ENCODE data around the gene NFS1.
A peak's percentile ranks its signal among the peaks of the same experiment; 100 is the strongest.
"Not testable (repeated sequence)": the region's sequence is repeated elsewhere in the genome, so short reads cannot be mapped to it uniquely, and the experiment has no call there.

Gene NFS1

GRCh38 chr20:35706591-35707529, 7.7 kb upstream of the NFS1 start:
- not testable (repeated sequence) for DNase-seq (ENCODE audit: low read depth)

GRCh38 chr20:35705894-35706293, 6.7 kb upstream of the NFS1 start:
- DNase-seq (ENCODE audit: low read depth): not testable (repeated sequence)

- DNase-seq (ENCODE audit: low read depth): no peak
Measured at GRCh38 chr20:35704514-35705261, 5.5 kb upstream of the NFS1 start.

GRCh38 chr20:35702824-35703695, 3.9 kb upstream of the NFS1 start:
- DNase-seq (ENCODE audit: low read depth): no peak

- peak; percentile 69 for DNase-seq (ENCODE audit: low read depth)
Measured at GRCh38 chr20:35702051-35702823, 3.1 kb upstream of the NFS1 start.

- DNase-seq (ENCODE audit: low read depth): no peak
Measured at GRCh38 chr20:35700625-35701148, 1.5 kb upstream of the NFS1 start.

- DNase-seq (ENCODE audit: low read depth): no peak
Measured at GRCh38 chr20:35699957-35700624, 939 bp upstream of the NFS1 start.

- DNase-seq (ENCODE audit: low read depth): no peak
Measured at GRCh38 chr20:35698298-35699126, 640 bp downstream of the NFS1 start.

- DNase-seq (ENCODE audit: low read depth): no peak
Measured at GRCh38 chr20:35697696-35698297, 1.4 kb downstream of the NFS1 start.

- DNase-seq (ENCODE audit: low read depth): no peak
Measured at GRCh38 chr20:35695978-35696377, 3.2 kb downstream of the NFS1 start.

- no peak for DNase-seq (ENCODE audit: low read depth)
Measured at GRCh38 chr20:35695245-35695749, 3.9 kb downstream of the NFS1 start.

- no peak for DNase-seq (ENCODE audit: low read depth)
Measured at GRCh38 chr20:35690265-35690664, 8.9 kb downstream of the NFS1 start.

- DNase-seq (ENCODE audit: low read depth): not testable (repeated sequence)
Measured at GRCh38 chr20:35686872-35687271, 12.3 kb downstream of the NFS1 start.

GRCh38 chr20:35685368-35685767, 13.8 kb downstream of the NFS1 start:
- DNase-seq (ENCODE audit: low read depth): not testable (repeated sequence)

GRCh38 chr20:35681960-35682359, 17.2 kb downstream of the NFS1 start:
- DNase-seq (ENCODE audit: low read depth): no peak

GRCh38 chr20:35680452-35681183, 18.5 kb downstream of the NFS1 start:
- no peak for DNase-seq (ENCODE audit: low read depth)

- DNase-seq (ENCODE audit: low read depth): no peak
Measured at GRCh38 chr20:35674921-35675320, 24.2 kb downstream of the NFS1 start.

GRCh38 chr20:35673884-35674283, 25.3 kb downstream of the NFS1 start:
- DNase-seq (ENCODE audit: low read depth): no peak
